Umbilical cord (tissue), 2 donors: ENCODE data around the gene GDF10. TPM values are rescaled to one million over a fixed set of nuclear protein-coding genes. Genes with fewer than 3 reads are reported as not detected.
A peak's percentile ranks its signal among the peaks of the same experiment; 100 is the strongest.

ENCODE experiments used
- DNase-seq: peaks from one replicate; pipeline ENCODE4 v3.0.0-alpha.2; 2015; ENCODE audit warnings: low spot score
- total RNA-seq: library from RNA; depleted of rRNA; stranded (reverse); fragments of >200 nt; gene quantifications from one replicate; pipeline ENCODE4 v1.2.3, GENCODE V29; 2014; ENCODE audit warnings: low replicate concordance; ENCODE audit not compliant: insufficient read depth

Gene GDF10
- total RNA-seq, 1 donor from 2014 or later, result 0.48 TPM

DNA sequence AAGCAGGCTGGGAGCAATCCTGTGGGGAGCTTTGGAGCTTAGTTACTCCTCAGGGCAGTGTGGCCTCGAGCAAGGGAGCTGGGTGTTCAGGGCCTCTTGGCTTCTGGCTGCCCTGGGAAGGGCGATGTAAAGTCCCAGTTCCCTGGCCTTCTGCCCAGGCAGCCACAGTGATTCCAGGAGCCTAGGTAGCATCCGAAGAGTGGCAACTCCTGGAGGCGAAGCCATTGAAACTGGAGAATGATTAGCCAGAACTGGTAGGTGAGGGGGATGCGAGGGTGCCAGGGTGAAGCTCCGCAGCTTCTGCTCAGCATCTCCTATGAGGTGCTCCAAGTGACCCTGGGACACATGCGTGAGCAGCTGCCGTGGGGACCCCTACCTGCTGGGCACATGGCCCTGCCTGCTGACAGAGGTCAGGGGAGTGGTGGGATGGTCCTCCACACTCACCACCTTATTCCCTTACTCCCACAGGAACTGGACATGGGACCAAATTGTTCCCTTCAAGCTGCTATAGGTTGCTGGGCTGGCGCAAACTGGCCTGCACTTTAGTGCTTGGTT is 14.5 kb downstream of the GDF10 start:
- DNase-seq, result no peak

GRCh38 chr10:47315421-47315820 is 15.4 kb downstream of the GDF10 start:
- no peak for DNase-seq

- no peak for DNase-seq
These were observed 16.1 kb downstream of the GDF10 start for GRCh38 chr10:47316131-47316530.

- DNase-seq, result no peak
These were observed 17.3 kb downstream of the GDF10 start for GRCh38 chr10:47317251-47317650.

DNA sequence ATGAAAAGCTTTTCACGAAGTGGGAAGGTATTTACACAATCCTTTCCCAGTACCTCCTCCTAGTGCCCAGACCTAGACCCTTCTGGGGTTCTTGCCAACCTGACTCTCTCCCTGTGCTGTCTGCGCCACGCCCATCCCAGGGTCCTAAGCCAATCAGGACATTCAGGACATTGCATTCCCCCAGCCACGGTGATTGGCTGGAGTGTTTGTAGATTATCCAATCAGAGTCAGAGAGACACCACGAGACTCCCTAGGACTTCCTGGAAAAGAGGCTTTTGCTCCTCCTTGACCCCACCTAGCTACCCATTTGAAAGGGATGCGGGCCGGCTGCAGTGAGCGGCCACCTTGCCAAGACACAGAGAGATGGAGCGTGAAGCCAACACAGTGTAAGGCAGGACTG is 18.7 kb downstream of the GDF10 start:
- no peak for DNase-seq

DNA sequence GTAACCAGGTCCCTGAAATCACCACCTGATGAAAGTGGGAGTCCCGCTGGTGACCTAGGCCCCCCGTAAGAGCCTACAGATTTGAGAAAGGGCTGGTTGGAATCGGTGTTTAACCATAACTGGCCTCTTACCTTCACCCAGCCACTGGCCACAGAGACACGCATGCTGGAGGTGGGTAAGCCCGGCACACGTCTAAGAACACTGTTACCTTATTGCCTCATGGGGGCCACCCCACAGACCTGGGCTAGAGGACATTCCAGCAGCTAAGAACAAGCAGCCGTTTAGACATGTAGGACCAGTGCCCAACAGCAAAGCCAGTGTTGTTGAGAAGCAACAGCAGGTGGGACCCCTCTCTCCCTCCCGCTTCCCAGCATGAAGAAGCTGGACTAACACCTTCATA is 19.8 kb downstream of the GDF10 start:
- DNase-seq, result no peak

- no peak for DNase-seq
These were observed 20.8 kb downstream of the GDF10 start for GRCh38 chr10:47320812-47321211.

DNA sequence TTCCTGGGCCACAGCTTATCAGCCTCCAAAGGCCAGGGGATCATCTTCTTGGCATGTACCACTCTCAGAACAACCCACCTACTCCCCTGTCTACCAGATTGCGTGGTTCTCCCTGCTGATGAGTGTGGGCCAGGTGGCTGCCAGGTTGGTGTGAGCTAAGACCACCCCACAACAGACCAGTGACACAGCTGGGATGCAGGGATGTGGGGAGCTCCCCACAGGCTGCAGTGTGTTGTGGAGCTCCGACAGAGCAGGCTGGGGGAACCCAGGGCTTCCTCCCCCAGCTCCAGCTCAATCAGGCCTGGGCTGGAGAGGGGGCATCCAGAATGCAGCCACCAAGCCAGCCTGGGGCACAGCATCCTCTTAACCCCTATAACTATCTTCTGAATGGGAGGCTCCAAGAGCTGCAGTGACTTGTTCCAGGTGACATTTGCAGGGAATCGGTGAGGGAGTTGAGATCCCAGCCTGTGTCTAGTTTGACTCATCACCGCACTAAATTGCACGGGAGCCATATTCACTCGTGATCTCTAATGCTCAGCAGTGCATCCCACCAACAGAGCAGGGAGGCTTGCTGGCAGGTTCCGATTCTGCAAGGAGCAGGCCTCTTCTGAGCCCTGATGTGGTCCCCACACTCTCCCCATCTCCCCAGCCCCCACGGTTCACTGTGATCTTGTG is 21.7 kb downstream of the GDF10 start:
- DNase-seq, result no peak

GRCh38 chr10:47322300-47323061 is 22.5 kb downstream of the GDF10 start, which contains the start of gene GDF2:
GDF2 (plus strand) TSS chr10:47322454; CDS start chr10:47322669, 215 bp downstream.
- no peak for DNase-seq

DNA sequence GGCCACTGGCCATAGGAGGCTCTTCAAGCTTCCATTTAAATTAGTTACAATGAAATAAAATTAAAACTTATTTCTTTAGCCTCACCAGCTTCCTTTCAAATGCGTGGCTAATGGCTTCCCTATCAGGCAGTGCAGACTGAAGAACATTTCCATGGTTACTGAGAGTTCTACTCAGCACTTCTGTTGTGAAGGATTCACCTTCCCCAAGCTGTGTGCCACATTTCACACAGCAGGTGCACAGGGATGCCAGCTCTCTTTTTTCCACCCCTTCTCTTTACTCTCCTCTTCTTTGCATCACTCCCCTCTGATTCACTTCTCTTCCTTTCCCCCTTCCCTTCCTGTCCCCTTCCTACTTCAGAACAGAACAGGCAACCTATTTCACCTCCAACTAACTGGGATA is 23.1 kb downstream of the GDF10 start:
- no peak for DNase-seq

- DNase-seq, result no peak
These were observed 23.8 kb downstream of the GDF10 start for GRCh38 chr10:47323636-47324296.

GRCh38 chr10:47325303-47326291 is 25.6 kb downstream of the GDF10 start:
- no peak for DNase-seq

DNA sequence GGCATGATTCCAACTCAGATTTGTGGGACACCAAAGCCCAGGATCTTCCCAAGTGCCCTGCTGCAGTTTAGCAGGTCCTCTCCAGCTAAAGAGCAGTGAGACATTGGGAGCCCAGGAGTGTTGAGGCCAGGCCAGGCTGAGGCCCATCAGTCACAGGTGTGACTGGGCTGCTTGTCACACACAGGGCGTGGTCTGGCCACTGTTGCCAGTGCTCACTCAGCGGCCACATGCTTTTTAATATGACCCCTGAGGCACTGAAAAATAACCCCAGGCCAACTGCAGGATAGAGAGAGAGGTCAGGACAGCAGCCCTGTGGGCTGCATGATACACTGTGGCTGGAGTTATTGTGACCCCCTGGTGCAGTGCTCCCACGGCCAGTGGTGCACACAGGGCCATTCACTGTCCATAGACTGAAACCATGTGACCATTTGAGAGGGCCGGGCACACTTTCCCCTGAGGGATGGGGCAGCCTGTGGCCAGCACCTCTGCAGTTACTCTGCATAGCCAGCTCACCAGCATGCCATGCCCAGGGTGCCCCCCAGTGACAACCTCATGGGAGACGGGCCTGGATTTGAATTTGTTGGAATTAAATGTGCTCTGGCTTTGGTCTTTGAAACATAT is 26.4 kb downstream of the GDF10 start:
- DNase-seq, result no peak

DNA sequence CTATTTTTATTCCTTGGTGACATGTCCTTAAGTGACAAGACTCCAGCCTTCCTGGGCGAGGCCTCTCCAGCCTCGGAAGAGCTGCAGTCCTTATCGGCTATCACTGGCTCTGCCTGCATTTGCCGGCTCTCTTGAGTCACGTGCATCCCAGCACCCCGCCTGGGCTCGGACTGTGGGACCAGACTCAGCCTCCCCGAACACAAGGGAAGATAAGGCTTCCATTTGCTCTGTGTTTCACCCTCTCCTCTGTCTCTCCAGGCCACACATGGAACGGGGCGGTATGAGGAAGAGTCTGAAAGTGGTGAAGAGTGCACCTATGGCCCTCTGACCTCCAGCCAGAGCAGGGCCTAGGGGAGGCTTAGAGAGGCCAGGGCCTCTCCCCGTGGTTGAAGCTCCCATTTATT is 26.9 kb downstream of the GDF10 start:
- DNase-seq, result peak; percentile 15

GRCh38 chr10:47329855-47330254 is 29.9 kb downstream of the GDF10 start:
- no peak for DNase-seq

- no peak for DNase-seq
These were observed 30.4 kb downstream of the GDF10 start for GRCh38 chr10:47330366-47330765.

- DNase-seq, result no peak
These were observed 30.8 kb downstream of the GDF10 start for GRCh38 chr10:47330804-47331203.

DNA sequence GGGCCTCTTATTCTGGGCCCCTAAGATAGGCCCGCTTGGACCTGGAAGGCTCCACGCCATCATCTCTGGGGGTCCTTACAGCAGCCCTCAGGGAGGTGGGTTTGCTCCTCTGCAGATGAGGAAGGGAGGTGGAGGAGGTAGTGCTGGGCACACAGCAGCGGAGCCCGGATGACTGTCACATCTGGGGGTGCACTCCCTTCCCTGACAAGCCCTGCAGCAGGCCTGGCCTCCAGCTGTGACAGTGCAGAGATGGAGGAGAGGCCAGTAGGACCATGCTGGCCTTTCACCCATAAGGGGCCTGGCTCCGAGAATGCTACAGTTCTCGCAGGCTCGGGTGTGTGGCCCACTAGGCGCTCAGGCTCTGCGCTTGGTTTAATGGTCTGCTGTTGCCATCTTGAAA is 31.5 kb downstream of the GDF10 start:
- DNase-seq, result no peak

GRCh38 chr10:47331954-47332353 is 32.0 kb downstream of the GDF10 start:
- DNase-seq, result no peak

DNA sequence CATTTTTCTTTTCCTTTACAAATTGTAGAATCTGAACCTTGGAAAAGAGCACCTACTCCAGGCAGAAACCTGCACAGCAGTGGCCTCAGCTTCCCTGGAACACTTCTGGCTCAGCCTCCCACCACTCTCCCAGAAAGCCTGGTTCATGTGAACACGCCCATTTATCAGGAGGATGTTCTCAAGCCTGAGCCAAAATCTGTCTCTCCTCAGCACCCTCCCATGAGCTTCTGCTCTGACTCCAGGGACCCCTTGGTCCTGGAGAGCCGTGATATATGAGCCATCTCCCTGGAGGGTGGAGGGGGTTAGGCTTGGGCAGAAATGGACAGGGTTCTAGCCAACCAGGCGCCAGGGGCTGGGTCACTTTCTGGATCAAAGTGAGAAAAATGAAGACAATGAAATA is 32.4 kb downstream of the GDF10 start:
- DNase-seq, result no peak

DNA sequence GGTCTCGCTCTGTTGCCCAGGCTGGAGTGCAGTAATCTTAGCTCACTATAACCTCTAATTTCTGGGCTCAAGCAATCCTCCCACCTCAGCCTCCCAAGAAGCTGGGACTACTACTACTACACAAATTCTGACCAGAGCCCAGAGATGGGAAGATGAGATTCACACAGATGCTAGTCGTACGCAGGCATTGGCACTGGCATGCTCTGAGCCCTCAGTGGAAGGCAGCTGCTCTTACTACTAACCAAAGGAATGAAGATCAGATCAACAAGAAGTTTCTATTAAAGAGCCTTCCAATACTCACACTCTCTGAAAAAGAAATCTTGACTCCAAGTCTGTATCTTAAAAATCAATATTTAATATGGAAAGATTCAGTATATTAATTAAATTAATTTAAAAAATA is 32.9 kb downstream of the GDF10 start:
- DNase-seq, result peak; percentile 31
